Dendritic cell treated with granulocyte-macrophage colony-stimulating factor and Interleukin-4, amounts not matched to agents 40 ng/mL and 50 ng/mL, for 4 days (primary cell): ENCODE results near the gene CCR9.
"Not testable (repeated sequence)": the region's sequence is repeated elsewhere in the genome, so short reads cannot be mapped to it uniquely, and the experiment has no call there.

Experiments used
- H3K27ac Mint-ChIP-seq: one replicate; pipeline ENCODE4 v1.8.0; 2022; ENCODE audit warnings: mild to moderate bottlenecking, mixed read lengths
- H3K27me3 Mint-ChIP-seq: one replicate; pipeline ENCODE4 v1.8.0; 2022; ENCODE audit warnings: mild to moderate bottlenecking, mixed read lengths
- H3K36me3 Mint-ChIP-seq: one replicate; pipeline ENCODE4 v1.8.0; 2022; ENCODE audit warnings: low read depth, mixed read lengths
- H3K4me1 Mint-ChIP-seq: one replicate; pipeline ENCODE4 v1.8.0; 2022; ENCODE audit warnings: low read depth, mixed read lengths
- H3K4me3 Mint-ChIP-seq: one replicate; pipeline ENCODE4 v1.8.0; 2022; ENCODE audit warnings: mild to moderate bottlenecking, moderate library complexity, mixed read lengths
- H3K9me3 Mint-ChIP-seq: one replicate; pipeline ENCODE4 v1.8.0; 2022; ENCODE audit warnings: mixed read lengths
- intact Hi-C: fragments of 100-400 bp; cut with micrococcal nuclease; formaldehyde crosslinking; loops from one replicate; pipeline ENCODE4 v1.15.0; 2022

Gene CCR9, protein sequence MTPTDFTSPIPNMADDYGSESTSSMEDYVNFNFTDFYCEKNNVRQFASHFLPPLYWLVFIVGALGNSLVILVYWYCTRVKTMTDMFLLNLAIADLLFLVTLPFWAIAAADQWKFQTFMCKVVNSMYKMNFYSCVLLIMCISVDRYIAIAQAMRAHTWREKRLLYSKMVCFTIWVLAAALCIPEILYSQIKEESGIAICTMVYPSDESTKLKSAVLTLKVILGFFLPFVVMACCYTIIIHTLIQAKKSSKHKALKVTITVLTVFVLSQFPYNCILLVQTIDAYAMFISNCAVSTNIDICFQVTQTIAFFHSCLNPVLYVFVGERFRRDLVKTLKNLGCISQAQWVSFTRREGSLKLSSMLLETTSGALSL

DNA sequence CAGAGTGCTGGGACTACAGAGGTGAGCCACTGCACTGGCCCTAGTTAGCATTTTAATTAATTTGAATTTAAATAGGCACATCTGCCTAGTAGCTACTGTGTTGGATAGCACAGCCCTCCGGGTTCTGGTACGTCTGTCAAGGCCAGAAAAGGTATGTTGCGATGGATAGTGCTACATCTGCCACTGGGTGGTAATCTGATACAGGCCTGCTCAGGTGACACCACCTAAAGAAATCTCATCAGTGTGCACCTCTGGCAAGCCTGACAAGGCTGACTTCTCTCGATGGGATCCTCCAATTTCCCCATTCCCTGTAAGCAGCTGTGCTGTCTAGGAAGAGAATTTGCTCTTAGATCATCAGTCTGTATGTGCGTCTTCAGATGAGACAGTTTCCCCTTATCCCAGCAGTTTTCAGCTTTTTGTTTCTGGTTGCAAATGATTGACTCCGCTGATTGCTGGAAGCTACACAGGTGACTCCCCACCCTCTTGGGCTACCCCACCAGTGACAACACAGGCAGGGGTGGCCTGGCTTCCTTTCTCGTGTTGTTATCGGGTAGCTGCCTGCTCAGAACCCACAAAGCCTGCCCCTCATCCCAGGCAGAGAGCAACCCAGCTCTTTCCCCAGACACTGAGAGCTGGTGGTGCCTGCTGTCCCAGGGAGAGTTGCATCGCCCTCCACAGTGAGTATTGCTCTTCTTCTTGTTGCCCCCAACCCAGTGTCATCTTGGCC lies at the start of gene CCR9:
Gene CCR9, plus strand, starts transcription at position 565 of the 727 bp plus-strand sequence. CDS start 8,391 bp downstream, outside the sequence.
- peaks cover 5% of the 10 kb centered on the region for H3K27me3 Mint-ChIP-seq
- no peaks in the 10 kb centered on the region for H3K9me3 Mint-ChIP-seq
- no peak within 1 kb of the TSS for H3K4me3 Mint-ChIP-seq
- H3K27ac Mint-ChIP-seq, result no peak within 1 kb of the TSS
- H3K4me1 Mint-ChIP-seq, result no peaks in the 10 kb centered on the region
- H3K36me3 Mint-ChIP-seq, result no peaks in the 10 kb centered on the region
- intact Hi-C loops, result no loop called here

DNA sequence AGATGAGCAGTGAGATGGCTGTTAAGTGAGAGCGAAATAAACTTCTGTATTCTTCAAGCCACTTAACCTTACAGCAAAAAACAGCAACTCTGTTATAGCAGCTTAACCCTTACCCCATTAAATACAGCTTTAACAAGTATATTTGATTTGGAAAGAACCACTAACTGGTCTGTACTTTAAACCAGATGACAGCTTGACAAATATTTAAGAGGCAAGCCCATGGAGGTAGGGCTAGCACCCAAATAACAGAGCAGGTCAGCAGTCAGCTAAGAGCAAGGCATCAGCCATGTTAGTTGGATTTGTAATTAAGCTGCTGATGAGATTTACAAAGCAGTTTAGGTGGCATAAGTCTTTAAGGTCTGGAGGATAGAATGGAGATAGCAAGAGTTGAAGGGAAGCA lies 47.9 kb upstream of the CCR9 start:
- Mint-ChIP-seq H3K4me3 (no peak overlapping the region), H3K27me3 (peaks cover 3% of the 10 kb centered on the region), H3K36me3 (peaks cover 28% of the 10 kb centered on the region), H3K9me3 (no peaks in the 10 kb centered on the region), H3K4me1 (peaks cover 5% of the 10 kb centered on the region), H3K27ac (no peak overlapping the region)
- intact Hi-C loops, result no loop called here

DNA sequence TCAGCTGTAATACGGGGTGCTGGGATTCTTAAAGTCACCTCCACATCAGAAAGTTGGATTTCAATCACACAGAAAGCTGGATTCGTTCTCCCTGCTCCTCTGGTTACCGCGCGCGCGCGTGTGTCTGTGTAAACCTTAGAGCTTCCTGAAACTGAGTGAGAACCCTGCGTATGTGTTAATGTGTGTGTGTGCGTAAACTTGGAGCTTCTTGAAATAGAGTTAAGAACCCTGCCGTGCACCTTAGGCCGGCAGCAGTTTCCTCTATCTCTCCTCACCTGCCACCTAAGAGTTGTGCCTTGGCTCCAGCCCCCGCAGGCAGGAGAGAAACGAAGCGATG lies 45.0 kb upstream of the CCR9 start:
- peaks cover 5% of the 10 kb centered on the region for H3K4me1 Mint-ChIP-seq
- peak overlapping the region; percentile 93 for H3K4me3 Mint-ChIP-seq
- intact Hi-C loops, result no loop called here
- no peaks in the 10 kb centered on the region for H3K9me3 Mint-ChIP-seq
- H3K27ac Mint-ChIP-seq, result peak overlapping the region; percentile 88
- peaks cover 14% of the 10 kb centered on the region for H3K27me3 Mint-ChIP-seq
- H3K36me3 Mint-ChIP-seq, result peaks cover 16% of the 10 kb centered on the region

DNA sequence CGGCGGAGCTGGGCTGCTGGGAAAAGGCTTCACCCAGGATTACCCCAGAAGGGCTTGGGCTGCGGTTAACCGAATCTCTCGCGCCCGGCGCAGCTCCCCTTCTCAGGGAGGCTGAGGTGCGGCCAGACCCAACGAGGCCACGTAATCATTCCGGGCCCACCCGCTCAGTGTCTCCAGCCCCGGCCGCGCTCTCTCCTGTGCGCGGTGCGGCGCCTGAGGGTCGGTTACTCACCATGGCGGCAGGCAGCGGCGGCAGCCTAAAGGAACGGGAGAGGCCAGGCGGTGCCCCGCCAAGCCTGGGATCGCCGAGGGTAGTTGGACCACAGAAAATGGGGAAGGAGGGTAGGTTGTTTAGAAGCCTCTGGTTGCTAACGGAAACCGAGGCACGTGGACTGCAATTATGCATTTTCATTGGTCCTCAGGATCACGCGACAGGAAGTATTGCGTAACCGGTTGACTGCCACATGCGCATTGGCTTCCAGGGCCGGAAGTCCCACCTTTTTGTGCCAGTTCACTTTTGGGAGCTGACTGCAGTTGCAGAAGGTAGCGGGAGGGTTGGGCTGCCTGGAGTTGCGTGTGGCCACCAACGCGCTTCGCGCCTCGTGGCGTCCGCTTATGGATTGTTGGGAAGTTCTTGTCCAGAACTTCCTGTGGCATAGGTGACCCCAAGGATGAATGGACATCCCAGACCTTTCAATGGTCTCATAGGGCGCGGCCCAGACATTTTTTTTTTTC lies 44.4 kb upstream of the CCR9 start, which contains the start of gene LZTFL1:
Gene LZTFL1, minus strand, starts transcription at position 363 of the 735 bp plus-strand sequence. Its CDS starts 128 bp downstream, at position 235.
- intact Hi-C loops, result no loop called here
- Mint-ChIP-seq H3K27ac (peak within 1 kb of the TSS; percentile 88), H3K4me3 (peak within 1 kb of the TSS; percentile 93), H3K4me1 (peaks cover 5% of the 10 kb centered on the region), H3K9me3 (no peaks in the 10 kb centered on the region), H3K27me3 (peaks cover 17% of the 10 kb centered on the region), H3K36me3 (peaks cover 12% of the 10 kb centered on the region)

DNA sequence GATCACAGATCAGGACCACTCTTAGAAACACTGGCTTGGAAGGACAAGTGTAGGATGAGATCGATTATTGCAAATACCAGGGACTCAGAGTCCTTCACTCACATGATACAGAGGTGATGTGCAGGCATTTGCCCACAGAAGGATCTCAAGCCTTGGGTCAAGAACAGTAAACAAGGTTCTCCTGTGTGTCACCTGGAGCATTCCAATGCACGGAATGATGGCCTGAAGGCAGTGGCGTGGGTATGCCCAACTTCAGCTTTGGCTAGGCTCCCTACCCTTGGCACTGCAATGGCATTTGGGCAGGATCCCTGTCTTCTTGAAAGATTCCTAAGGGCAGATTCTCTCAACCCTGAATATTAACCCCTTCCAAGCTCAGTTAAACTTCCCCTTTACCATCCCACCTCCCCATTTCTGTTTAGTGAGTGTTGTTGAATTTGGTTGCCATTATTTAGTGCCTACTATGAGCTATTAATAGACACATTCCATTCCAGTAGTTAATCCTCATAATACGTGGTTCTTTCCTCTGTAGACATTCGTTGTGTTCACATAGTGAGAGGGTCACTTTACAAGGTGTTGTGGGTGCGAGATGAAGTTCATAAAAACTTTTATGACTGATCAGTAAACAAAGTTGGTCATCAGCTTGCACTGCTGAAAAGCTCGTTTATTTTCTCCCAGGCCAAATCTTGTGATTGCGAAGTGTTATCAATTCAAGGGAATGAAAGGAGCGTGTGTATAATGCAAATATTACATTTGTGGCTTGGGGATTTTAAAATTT lies 43.3 kb upstream of the CCR9 start:
- Mint-ChIP-seq H3K4me1 (peaks cover 5% of the 10 kb centered on the region), H3K27ac (no peak overlapping the region), H3K4me3 (no peak overlapping the region), H3K27me3 (peaks cover 25% of the 10 kb centered on the region), H3K9me3 (no peaks in the 10 kb centered on the region), H3K36me3 (peaks cover 7% of the 10 kb centered on the region)
- intact Hi-C loops, result no loop called here

DNA sequence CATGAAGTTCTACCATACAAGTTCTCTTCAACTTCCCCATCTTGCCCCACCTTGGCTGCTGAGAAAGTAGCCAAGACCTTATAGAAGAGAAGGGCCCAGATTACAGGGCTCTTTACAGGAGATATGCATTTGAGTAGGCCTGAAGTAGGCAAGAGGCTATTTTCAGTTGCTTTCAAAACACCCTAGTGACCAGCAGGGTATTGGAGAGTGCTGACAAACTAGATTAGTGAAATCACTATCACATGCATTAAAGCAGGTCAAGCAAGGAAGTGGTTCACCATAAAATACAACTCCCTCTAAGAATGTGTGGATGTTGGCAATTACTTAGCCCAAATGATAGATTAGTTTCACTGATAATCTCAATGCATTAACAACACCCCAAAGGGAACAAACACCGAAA lies 41.7 kb upstream of the CCR9 start:
- intact Hi-C loops, result no loop called here
- Mint-ChIP-seq H3K9me3 (no peaks in the 10 kb centered on the region), H3K27me3 (peaks cover 28% of the 10 kb centered on the region), H3K27ac (no peak overlapping the region), H3K4me1 (peaks cover 5% of the 10 kb centered on the region), H3K36me3 (peaks cover 7% of the 10 kb centered on the region), H3K4me3 (no peak overlapping the region)

DNA sequence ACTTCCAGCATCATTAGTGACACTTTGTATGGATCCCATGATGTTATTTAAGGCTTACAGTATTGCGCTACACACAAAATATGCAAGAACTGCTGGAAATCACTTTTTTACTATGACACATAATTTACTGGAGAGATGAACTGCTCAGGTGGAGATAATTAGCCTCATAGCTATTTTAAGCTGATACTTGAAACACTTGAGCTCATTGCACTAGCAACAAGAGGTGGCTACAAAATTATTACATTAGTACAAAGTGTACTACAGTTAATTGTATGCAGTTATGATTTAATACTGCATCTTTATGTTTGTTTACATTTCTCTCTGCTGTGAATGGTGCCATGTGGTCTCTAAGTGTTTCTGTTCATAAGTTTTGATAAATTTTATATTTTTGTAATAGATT lies 38.0 kb upstream of the CCR9 start:
- H3K36me3 Mint-ChIP-seq, result no peaks in the 10 kb centered on the region
- peaks cover 37% of the 10 kb centered on the region for H3K27me3 Mint-ChIP-seq
- intact Hi-C loops, result no loop called here
- no peaks in the 10 kb centered on the region for H3K4me1 Mint-ChIP-seq
- H3K27ac Mint-ChIP-seq, result no peak overlapping the region
- no peaks in the 10 kb centered on the region for H3K9me3 Mint-ChIP-seq
- H3K4me3 Mint-ChIP-seq, result no peak overlapping the region

DNA sequence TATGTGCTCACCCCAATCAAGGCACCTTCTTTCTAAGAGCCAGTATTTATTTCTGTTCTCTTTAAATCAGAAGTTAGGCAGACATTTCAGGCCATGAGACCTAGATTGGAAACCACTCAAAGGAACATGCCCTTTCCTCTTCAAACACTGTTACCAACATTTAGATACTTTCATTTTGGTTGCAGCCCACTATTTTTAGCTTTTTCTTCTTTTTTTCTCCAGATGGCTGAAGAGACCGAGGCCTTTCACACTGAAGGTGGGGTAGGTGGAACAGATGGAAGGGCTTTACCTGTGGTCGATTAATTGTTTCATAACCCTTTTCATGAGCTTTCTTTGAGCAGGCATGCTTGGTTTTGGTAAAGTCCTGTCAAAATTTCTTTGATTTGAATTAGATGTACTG lies 33.5 kb upstream of the CCR9 start:
- Mint-ChIP-seq H3K36me3 (no peaks in the 10 kb centered on the region), H3K9me3 (no peaks in the 10 kb centered on the region), H3K27ac (no peak overlapping the region), H3K27me3 (peaks cover 17% of the 10 kb centered on the region), H3K4me1 (no peaks in the 10 kb centered on the region), H3K4me3 (no peak overlapping the region)
- intact Hi-C loops, result no loop called here

DNA sequence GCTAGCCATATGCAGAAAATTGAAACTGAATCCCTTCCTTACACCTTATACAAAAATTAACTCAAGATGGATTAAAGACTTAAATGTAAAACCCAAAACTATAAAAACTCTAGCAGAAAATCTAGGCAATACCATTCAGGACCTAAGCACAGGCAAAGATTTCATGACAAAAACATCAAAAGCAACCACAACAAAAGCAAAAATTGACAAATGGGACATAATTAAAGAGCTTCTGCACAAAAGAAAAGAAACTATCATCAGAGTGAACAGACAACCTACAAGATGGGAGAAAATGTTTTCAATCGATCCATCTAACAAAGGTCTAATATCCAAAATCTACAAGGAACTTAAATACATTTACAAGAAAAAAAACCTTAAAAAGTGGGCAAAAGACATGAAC lies 30.0 kb upstream of the CCR9 start:
- H3K4me3 Mint-ChIP-seq, H3K4me1 Mint-ChIP-seq, H3K27me3 Mint-ChIP-seq, intact Hi-C loops, H3K27ac Mint-ChIP-seq, H3K36me3 Mint-ChIP-seq, H3K9me3 Mint-ChIP-seq: not testable (repeated sequence)

DNA sequence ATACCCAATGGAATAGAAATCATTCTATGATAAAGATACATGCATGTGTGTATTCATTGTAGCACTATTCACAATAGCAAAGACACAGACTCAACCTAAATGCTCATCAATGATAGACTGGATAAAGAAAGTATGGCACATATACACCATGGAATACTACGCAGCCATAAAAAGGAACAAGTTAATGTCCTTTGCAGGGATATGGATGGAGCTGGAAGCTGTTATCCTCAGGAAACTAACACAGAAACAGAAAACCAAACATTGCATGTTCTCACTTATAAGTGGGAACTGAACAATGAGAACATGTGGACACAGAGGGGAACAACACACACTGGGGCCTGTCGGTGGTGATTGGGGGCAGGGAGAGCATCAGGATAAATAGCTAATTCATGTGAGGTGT lies 29.3 kb upstream of the CCR9 start:
- H3K4me3 Mint-ChIP-seq, intact Hi-C loops, H3K36me3 Mint-ChIP-seq, H3K27ac Mint-ChIP-seq, H3K4me1 Mint-ChIP-seq, H3K27me3 Mint-ChIP-seq, H3K9me3 Mint-ChIP-seq: not testable (repeated sequence)

DNA sequence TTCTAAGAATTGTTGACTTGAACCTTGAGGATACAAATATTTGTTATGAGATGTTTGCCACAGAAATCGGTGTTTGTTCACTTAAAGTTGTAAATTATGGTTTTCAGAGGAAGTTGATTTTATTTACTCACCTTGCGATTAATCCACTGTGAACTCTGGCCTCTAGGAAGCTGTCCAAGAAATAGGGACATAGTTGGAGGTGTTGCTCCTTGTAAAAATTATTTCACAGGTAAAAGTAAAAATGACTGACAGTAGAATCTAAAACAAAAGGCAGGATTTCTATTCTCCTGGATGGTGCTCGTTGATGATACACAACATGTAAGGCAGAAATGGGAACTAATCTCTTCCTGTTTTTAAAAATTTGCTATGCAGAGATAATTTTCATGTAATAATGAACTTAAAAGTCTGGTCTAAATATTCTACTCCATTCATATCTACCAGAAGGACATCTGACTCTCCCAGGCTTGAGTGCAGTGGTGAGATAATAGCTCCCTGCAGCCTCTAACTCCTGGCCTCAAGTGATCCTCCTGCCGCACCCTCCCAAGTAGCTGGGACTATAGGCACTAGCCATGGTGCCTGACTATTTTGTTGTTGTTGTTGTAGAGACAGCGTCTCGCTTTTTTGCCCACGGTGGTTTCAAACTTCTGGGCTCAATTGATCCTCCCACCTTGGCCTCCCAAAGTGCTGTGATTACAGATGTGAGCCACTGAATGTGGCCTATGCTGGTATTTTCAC lies 27.4 kb upstream of the CCR9 start:
- Mint-ChIP-seq H3K27me3 (peaks cover 4% of the 10 kb centered on the region), H3K36me3 (no peaks in the 10 kb centered on the region), H3K9me3 (peaks cover 9% of the 10 kb centered on the region), H3K4me1 (peaks cover 9% of the 10 kb centered on the region), H3K27ac (no peak overlapping the region), H3K4me3 (no peak overlapping the region)
- intact Hi-C loops, result no loop called here

DNA sequence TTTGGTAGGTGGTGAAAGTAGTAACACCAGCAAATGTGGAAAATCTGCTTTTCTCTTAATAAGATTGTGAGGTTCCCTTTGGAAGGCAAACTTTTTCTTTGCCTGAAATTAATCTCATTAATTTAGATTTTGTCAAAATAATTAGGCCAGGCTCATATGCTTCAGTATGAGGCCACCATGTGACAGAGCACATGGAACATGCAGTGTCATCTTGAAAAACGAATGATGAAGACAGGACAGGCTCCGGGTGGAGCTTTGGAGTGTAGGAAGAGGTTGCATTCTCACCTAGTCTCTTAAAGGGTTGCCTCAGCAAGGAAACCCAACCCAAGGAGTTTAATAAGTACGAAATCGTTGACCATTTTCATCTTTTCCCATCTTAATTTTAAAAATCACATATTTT lies 25.9 kb upstream of the CCR9 start:
- H3K4me3 Mint-ChIP-seq, result no peak overlapping the region
- peaks cover 4% of the 10 kb centered on the region for H3K27me3 Mint-ChIP-seq
- peaks cover 9% of the 10 kb centered on the region for H3K9me3 Mint-ChIP-seq
- peaks cover 17% of the 10 kb centered on the region for H3K4me1 Mint-ChIP-seq
- intact Hi-C loops, result no loop called here
- H3K36me3 Mint-ChIP-seq, result no peaks in the 10 kb centered on the region
- H3K27ac Mint-ChIP-seq, result no peak overlapping the region

DNA sequence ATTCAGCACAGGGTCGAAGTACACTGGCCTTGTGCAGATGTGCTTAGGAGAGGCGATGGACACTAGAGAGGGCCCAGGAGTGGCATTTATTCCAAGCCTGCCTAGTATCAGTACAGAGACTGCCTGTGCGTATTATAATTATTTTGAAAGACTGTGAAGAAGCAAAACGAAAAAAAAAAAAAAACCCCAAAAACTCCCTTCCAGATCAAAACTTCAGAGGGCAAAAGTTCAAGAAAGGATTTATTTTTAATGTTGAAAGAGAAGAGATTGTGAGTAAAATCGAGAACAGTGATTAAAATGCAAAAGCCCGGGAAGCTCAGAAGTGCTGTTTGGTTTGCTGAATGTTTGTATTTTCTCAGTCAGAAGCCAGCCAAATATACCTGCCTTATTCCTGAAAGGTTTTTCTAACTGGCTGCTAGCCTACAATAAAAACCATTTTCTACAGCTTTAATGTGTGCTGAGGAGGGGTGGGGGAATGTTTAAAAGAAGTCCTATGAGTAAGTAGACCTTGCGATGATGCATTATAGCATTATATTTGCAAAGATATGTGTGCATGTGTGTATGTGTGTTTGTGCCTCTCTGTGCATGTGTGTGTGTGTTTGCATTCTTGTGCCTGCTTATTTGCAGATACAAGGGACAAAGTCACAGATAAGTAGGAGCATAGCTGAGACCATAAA lies 25.2 kb upstream of the CCR9 start:
- H3K9me3 Mint-ChIP-seq, result peaks cover 9% of the 10 kb centered on the region
- no peak overlapping the region for H3K4me3 Mint-ChIP-seq
- peaks cover 17% of the 10 kb centered on the region for H3K4me1 Mint-ChIP-seq
- no peak overlapping the region for H3K27ac Mint-ChIP-seq
- intact Hi-C loops, result no loop called here
- H3K27me3 Mint-ChIP-seq, result peaks cover 4% of the 10 kb centered on the region
- H3K36me3 Mint-ChIP-seq, result no peaks in the 10 kb centered on the region
